T-helper 1 cell (primary cell): ENCODE data around the gene MRPL11.

Experiments used
- DNase-seq, 5 donors: peaks; one replicate each; pipeline ENCODE4 v3.0.0-alpha.2; 2012 to 2020
- total RNA-seq, 4 donors: gene quantifications; one replicate each; lab custom pipeline; 2026; lab: John Stamatoyannopoulos, UW

The MRPL11 gene
- total RNA-seq = 11.3 to 17.5 (median 16.9) reads per million in 4 donors

- DNase-seq = peak; percentile 64 to 91 (median 79)
These were observed at the start of gene MRPL11 for GRCh38 chr11:66438504-66439466. Gene MRPL11, minus strand, starts transcription at chr11:66438848. Its CDS starts 94 bp downstream, at chr11:66438754.

GRCh38 chr11:66484806-66485380 lies 46.2 kb upstream of the MRPL11 start:
- no peak for DNase-seq

- peak; percentile 90 to 97 (median 93) for DNase-seq
These were observed 41.7 kb upstream of the MRPL11 start, which contains the start of gene DPP3 for GRCh38 chr11:66480117-66480938. Gene DPP3, plus strand, starts transcription at chr11:66480434. Its CDS starts 1,767 bp downstream, at chr11:66482201.

- no peak for DNase-seq
These were observed 40.9 kb upstream of the MRPL11 start for GRCh38 chr11:66479394-66480116.

- peak in 1 of 5 donors; percentile 28 for DNase-seq
These were observed 40.2 kb upstream of the MRPL11 start for GRCh38 chr11:66478729-66479393.

- DNase-seq = no peak
These were observed 38.9 kb upstream of the MRPL11 start for GRCh38 chr11:66477263-66478201.

GRCh38 chr11:66476841-66477251 lies 38.2 kb upstream of the MRPL11 start:
- DNase-seq = no peak

DNA sequence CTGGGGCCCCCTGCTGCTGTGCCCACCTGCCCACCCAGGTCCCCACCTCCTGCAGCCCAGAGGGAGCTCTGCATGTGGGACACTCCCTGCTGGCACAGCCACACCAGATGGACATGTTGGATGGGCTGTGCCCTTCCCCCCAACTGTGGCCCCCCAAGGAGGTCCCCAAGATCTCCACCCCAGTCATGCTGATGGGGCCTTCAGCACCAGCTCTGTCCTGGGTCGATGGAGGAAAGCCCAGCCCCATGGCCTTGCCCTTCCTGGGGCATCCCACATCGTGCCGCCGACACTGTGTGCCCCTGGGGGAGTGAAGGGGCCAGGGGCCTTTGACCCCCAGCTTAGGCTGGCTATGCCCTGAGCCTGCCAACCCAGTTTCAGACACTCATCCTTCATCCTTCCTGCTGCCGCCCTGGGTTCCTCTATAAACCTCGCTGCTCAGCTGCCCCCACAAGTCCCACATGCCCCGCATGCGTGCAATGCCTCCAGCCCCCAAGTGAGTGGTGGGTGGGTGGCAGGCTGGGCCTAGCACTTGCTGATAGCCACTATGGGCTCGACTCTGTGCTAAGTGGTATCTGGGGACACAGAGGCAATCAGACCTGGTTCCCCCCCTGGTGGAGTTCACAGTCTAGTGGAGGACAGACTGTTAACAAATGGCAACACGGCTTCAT lies 37.7 kb upstream of the MRPL11 start:
- no peak for DNase-seq

- DNase-seq = no peak
These were observed 36.9 kb upstream of the MRPL11 start for GRCh38 chr11:66475349-66476172.

GRCh38 chr11:66473608-66474515 lies 35.2 kb upstream of the MRPL11 start:
- DNase-seq = no peak

DNA sequence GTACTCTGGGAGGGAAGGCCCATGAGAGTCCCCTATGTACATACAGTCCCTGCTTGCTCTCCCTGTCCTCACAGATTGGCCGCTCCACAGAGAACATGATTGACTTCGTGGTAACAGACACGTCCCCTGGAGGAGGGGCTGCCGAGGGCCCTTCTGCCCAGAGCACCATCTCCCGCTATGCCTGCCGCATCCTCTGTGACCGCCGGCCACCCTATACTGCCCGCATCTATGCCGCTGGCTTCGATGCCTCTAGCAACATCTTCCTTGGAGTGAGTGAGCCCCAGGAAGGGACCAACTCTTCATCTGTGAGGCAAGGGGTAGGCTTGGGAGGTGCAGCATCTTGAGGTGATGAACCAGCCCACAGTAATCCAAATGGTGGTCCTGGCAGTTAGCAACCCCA lies 34.5 kb upstream of the MRPL11 start:
- DNase-seq = no peak

DNA sequence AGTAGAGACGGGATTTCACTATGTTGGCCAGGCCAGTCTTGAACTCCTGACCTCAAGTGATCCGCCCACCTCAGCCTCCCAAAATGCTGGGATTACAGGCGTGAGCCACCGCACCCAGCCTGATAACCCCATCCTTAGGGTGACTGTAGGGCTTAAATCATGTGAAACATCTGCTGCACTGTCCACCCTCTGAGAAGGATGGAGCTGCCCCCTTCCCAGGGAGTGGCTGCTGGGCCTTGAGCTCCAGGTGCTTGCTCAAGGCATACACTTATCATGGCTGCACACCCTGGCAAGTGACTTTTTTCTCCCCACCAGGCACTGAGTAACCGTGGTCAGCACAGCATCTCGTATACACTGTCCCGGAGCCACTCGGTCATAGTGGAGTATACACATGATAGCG lies 33.4 kb upstream of the MRPL11 start:
- no peak for DNase-seq

GRCh38 chr11:66471142-66471541 lies 32.5 kb upstream of the MRPL11 start:
- DNase-seq = no peak

GRCh38 chr11:66470015-66470414 lies 31.4 kb upstream of the MRPL11 start:
- DNase-seq = no peak

DNA sequence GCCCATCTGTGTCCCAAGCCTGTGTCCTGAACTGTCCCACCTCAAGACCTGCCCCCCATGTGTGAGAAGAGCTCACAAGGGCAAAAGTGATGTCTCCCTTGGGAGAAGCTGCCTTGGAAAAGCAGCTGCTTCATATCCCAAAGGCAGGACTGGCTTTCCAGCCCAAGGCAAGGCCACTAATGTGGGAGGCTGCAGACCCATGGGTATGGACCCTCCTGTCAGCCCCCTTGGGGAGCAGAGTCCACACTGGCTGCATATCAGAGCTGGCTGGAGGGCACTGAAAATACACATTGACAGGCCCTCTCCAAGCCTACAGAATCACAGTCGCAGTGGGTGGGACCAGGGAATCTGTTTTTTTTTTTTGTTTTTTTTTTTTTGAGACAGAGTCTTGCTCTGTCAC lies 30.8 kb upstream of the MRPL11 start:
- DNase-seq = no peak

DNA sequence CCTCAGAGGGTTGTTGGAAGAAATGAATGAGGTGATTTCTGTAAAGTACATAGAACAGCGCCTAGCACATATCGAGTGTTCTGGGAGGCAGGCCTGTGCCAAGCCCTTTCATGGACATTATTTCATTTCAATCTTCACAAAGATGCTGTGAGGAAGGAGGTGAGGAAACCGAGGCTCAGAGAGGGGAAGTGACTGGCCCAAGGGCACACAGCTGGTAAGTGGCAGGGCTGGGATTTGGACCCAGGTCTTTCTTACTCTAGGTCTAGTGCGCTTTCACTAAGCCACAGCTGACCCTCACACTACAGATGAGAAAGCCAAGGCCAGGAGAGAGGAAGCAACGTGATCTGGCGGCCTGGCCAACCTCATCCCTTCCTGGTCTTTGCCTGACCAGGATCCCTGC lies 30.0 kb upstream of the MRPL11 start:
- no peak for DNase-seq

GRCh38 chr11:66467756-66468155 lies 29.1 kb upstream of the MRPL11 start:
- peak in 1 of 5 donors; percentile 34 for DNase-seq
